GM21723 (cell line): ENCODE measurements around the gene ORM2.

Experiments used
- ATAC-seq: cut with Tn5 transposase; IDR thresholded peaks from one replicate; pipeline ENCODE4 v1.9.1; 2021; ENCODE audit warnings: mild to moderate bottlenecking, moderate library complexity; ENCODE audit not compliant: unreplicated experiment

ORM2 gene

GRCh38 chr9:114291886-114292590, 37.6 kb upstream of the ORM2 start:
- ATAC-seq, result no peak

- ATAC-seq, result no peak
These were observed 35.0 kb upstream of the ORM2 start for GRCh38 chr9:114294664-114295063.

GRCh38 chr9:114296338-114296737, 33.3 kb upstream of the ORM2 start:
- ATAC-seq, result no peak

GRCh38 chr9:114299286-114300152, 30.1 kb upstream of the ORM2 start:
- ATAC-seq, result no peak

- no peak for ATAC-seq
These were observed 29.4 kb upstream of the ORM2 start for GRCh38 chr9:114300153-114300845.

DNA sequence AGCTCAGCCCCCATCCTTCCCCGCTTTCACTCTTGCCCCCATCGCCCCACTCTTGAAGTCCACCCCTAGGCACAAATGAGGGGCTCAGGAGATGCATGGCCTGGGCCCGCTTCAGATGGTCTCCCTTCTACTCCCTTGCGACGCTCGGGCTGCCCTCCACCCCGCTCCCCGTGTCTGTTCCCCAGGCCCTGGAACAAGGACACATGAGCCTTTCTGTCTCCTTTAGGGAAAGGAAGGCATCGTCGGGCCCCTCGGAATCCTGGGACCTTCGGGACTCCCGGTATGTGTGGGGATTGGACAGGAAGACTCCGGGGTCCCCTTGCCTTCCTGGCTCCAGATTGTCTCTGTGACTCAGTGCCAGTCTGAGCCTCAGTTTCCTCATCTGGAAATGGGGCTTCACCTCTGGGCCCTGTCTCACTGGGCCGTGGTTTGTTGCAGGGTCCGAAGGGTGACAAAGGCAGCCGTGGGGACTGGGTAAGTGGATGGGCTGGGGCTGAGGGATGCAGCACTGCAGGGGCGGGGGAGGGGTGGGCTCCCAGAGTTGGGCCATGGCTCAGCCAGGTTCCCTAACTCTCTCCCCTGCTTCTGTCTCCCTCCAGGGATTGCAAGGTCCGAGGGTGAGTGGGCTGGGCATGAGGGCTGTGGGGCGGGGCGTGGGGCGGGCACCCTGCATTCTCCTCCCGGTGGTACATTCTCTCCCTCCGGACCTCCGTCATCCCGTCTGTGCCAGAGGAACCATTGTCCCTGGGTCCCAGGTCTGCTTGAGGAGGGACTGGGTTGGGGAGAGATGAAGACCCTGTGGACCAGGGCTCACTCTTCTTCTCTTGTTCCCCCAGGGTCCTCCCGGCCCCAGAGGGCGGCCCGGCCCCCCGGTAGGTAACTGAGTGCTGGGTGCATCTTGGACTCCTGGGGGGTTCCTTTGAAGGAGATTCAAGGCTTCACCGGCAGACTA, 28.5 kb upstream of the ORM2 start:
- ATAC-seq, result no peak

GRCh38 chr9:114301798-114302565, 27.7 kb upstream of the ORM2 start:
- no peak for ATAC-seq

GRCh38 chr9:114302727-114303126, 26.9 kb upstream of the ORM2 start:
- ATAC-seq, result no peak

GRCh38 chr9:114303571-114303970, 26.1 kb upstream of the ORM2 start:
- no peak for ATAC-seq

- no peak for ATAC-seq
These were observed 25.7 kb upstream of the ORM2 start for GRCh38 chr9:114303977-114304376.

DNA sequence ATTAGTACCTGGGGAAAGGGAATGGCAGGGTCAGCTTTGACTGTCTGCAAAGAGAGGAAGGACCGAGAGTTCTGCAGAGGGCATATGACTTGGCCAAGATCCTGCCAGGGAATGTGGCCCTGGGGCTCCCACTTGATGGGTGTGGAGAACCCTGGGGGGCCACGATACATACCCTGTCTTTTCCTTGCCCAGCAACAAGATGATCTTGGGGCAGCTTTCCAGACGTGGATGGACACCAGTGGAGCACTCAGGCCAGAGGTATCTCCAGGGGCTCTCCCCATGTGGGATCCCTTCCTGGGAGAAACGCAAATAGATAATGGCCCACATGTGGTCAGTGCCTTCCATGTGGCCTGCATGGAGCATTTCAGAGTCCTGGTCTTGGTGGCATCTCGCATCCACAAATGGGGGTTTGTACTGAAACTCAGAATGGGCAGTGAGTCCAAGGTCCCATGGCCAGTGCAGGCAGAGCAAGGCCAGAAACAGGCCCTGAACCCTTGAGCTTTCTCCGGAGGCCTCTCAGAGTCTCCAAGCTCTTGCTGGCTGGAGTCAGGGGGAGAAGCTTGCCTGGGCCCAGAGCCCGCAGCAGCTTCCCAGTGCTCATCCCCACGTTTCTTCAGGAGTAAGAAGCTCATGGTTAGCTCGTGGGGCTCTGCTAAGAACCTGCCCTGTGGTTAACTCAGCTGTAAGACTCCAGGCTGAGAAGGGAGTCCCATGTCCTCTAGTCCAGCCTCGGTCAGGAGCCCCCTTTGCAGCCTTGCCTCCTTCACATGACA, 25.1 kb upstream of the ORM2 start:
- ATAC-seq, result no peak

DNA sequence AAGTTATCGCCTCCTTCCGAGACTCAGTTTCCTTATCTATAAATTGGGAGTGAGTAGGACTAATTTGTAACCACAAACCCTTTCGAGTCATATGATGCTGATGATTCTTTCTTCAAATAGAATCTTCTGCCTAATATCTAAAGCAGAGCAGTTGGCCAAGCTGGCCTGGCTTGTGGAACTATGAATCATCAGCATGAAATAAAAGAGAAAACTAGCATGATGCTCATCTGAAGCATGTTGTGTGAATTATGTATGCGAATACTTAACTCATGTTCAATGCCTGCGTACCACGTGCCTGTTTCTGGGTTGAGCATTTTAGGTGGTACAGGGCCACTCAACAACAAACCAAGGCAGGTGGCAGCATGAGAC, 21.8 kb upstream of the ORM2 start:
- no peak for ATAC-seq

DNA sequence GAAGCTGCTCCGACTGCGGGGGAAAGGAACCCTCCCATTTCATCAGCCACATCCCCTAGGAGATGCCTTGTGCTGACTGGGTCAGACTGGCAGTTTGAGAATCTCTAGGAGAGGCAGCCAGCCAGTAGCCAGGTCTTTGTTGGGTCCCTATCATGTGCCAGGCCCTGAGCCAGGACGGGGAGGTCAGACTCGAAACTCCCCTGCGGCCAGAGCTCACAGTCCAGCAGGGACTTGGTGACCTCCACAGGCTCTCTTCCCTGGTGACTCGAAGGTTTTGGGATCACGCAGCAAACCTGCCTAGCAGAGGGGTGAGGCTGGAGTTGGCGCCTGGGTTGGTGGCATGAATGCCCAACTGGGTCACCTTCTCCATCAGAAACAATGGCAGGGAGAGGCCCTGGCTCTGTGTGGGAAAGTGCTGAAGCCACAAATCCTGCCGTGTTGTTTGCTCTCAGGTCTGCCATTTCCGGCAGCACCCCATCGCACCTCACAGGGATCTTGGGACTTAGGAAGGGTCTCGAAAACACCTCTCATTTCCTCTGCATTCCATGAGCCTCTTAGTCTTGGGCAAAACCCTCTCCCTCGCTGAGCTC, 21.2 kb upstream of the ORM2 start:
- ATAC-seq, result no peak

- ATAC-seq, result no peak
These were observed 20.6 kb upstream of the ORM2 start for GRCh38 chr9:114309096-114309495.

GRCh38 chr9:114310471-114311450, 18.9 kb upstream of the ORM2 start:
- no peak for ATAC-seq

- no peak for ATAC-seq
These were observed 17.8 kb upstream of the ORM2 start for GRCh38 chr9:114311571-114312512.

DNA sequence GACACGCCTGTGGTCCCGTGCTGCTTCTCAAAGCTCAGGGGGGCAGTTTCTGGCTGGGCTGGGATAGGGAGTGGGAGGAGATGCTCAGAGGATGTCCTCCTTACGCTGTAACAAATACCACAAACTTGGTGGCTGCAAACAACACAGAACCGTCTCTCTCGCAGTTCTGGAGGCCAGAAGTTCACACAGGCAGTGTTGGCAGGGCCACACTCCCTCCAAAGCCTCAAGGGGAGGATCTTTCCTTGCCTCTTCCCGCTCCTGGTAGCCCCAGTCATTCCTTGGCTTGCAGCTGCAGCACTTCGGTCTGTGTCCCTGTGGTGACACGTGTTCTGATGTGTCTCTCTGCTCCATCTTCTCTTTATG, 17.2 kb upstream of the ORM2 start:
- no peak for ATAC-seq
